PC-3 (cell line): Measurements from ENCODE around the gene FAAH2. TPM values are rescaled to one million over a fixed set of nuclear protein-coding genes. Genes with fewer than 3 reads are reported as not detected.

Source experiments
- ATAC-seq: fragments of 200-7000 bp; cut with Tn5 transposase; 2 replicates; pipeline ENCODE4 v1.9.1; 2020; ENCODE audit warnings: mild to moderate bottlenecking, moderate library complexity
- BruUV-seq: library from RNA; stranded (reverse); fragments of 400-500 nt; replicated peaks from 2 replicates; lab custom pipeline; 2021; lab: Mats Ljungman, UMichigan
- CTCF ChIA-PET: fragments of 300-600 bp; sonication (Branson Sonifier 250); formaldehyde crosslinking; loops from one replicate; lab custom pipeline; 2022; ENCODE audit warnings: antibody characterized with exemption; lab: Charles Lee
- POLR2A ChIA-PET: fragments of 300-600 bp; sonication (Branson Sonifier 250); formaldehyde crosslinking; loops from one replicate; lab custom pipeline; 2022; ENCODE audit warnings: antibody characterized with exemption; ENCODE audit not compliant: unreplicated experiment; lab: Charles Lee
- DNase-seq: peaks from one replicate; pipeline ENCODE4 v3.0.0-alpha.2; 2015
- H2AFZ ChIP-seq: fragments of 300-600 bp; sonication (generic); 2 replicates; pipeline ENCODE4 v1.6.0; 2016; ENCODE audit warnings: antibody characterized with exemption, low read length
- H3F3A ChIP-seq: fragments of 300-600 bp; sonication (generic); one replicate; pipeline ENCODE4 v1.6.0; 2017; ENCODE audit warnings: antibody characterized with exemption, low read length, control low read depth, mild to moderate bottlenecking; ENCODE audit not compliant: unreplicated experiment
- H3K27ac ChIP-seq: fragments of 300-600 bp; sonication (generic); 2 replicates; pipeline ENCODE4 v1.5.1; 2016; ENCODE audit warnings: mild to moderate bottlenecking, low read length
- H3K27me3 ChIP-seq: fragments of 300-600 bp; sonication (generic); 2 replicates; pipeline ENCODE4 v1.6.1; 2016; ENCODE audit warnings: low read length, mixed read lengths
- H3K36me3 ChIP-seq: fragments of 300-600 bp; sonication (generic); 2 replicates; pipeline ENCODE4 v1.6.1; 2016; ENCODE audit warnings: low read depth, mixed run types, low read length, mixed read lengths
- H3K4me1 ChIP-seq: fragments of 300-600 bp; sonication (generic); 2 replicates; pipeline ENCODE4 v1.5.1; 2016; ENCODE audit warnings: low read length; ENCODE audit not compliant: insufficient read depth
- H3K4me2 ChIP-seq: fragments of 300-600 bp; sonication (generic); 2 replicates; pipeline ENCODE4 v1.6.0; 2016; ENCODE audit warnings: low read length
- H3K4me3 ChIP-seq: fragments of 300-600 bp; sonication (generic); 2 replicates; pipeline ENCODE4 v1.5.1; 2016; ENCODE audit warnings: mild to moderate bottlenecking, low read length, mixed read lengths
- H3K79me2 ChIP-seq: fragments of 300-600 bp; sonication (generic); 2 replicates; pipeline ENCODE4 v1.6.1; 2017; ENCODE audit warnings: low read length, mixed read lengths
- H3K9ac ChIP-seq: fragments of 300-600 bp; sonication (generic); 2 replicates; pipeline ENCODE4 v1.6.0; 2016; ENCODE audit warnings: mild to moderate bottlenecking, low read length
- H3K9me2 ChIP-seq: fragments of 300-600 bp; sonication (generic); replicated peaks from 2 replicates; pipeline ENCODE4 v1.6.1; 2016; ENCODE audit warnings: mixed run types, low read length, mixed read lengths
- H3K9me3 ChIP-seq: fragments of 300-600 bp; sonication (generic); 2 replicates; pipeline ENCODE4 v1.6.1; 2016; ENCODE audit warnings: low read length, mixed read lengths
- H4K20me1 ChIP-seq: fragments of 300-600 bp; sonication (generic); 2 replicates; pipeline ENCODE4 v1.6.1; 2016; ENCODE audit warnings: low read length, mixed read lengths
- EZH2 ChIP-seq: fragments of 300-600 bp; sonication (generic); IDR thresholded peaks from one replicate; pipeline ENCODE4 v1.6.1; 2017; ENCODE audit warnings: antibody characterized with exemption, mild to moderate bottlenecking, low read length; ENCODE audit not compliant: unreplicated experiment
- EZH2phosphoT487 ChIP-seq: fragments of 300-600 bp; sonication (generic); IDR thresholded peaks from 2 replicates; pipeline ENCODE4 v1.6.1; 2018; ENCODE audit warnings: mild to moderate bottlenecking, antibody characterized with exemption, low read length, borderline replicate concordance
- intact Hi-C: fragments of 100-400 bp; cut with micrococcal nuclease; formaldehyde crosslinking; loops from 2 replicates; pipeline ENCODE4 v1.9.0; 2023
- total RNA-seq: library from RNA; depleted of rRNA; stranded (reverse); fragments of >200 nt; gene quantifications from 2 replicates; pipeline ENCODE4 v1.2.3, GENCODE V29; 2014
- TF ChIP-seq, protein P1 (sequence below): fragments of 300-600 bp; sonication (generic); conservative IDR thresholded peaks from 2 replicates; pipeline ENCODE4 v1.5.1; 2017; ENCODE audit warnings: antibody characterized with exemption, low read depth, mild to moderate bottlenecking, low read length

FAAH2 gene
- total RNA-seq, 1 experiment from 2014 or later = 1.6 TPM

DNA sequence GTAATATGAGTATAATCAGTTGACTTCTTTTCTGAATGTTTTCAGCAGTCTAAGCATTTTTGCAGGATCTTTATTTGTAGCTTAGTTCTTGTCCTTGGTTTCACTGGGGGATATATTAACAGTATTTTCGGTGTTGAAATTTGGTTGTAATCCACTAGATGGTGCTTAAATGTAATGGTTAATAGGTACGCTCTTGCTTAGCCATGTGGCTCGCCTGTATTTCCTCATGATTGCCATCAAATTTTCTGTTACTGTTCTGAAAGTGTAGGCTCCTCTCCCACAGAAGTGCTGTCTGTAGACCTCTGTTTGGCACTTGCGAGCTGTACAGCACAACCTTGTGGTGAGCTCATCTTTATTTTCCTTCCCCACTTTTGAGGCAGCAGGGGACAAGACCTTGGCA is 3.9 kb upstream of the FAAH2 start:
- intact Hi-C loops = loop anchor here (1.0 to 5.0 kb wide), 2 partner anchors 125 to 172 kb away; no protein-coding TSS in a partner anchor
- no peaks in the 10 kb centered on the region for H3K79me2 ChIP-seq
- H3K27me3 ChIP-seq = no peaks in the 10 kb centered on the region
- no peaks in the 10 kb centered on the region for H3K9me3 ChIP-seq
- ChIA-PET POLR2A (no interaction called here), CTCF (interaction anchor here (0.5 to 1.2 kb wide), 3 partner anchors 12 to 172 kb away, joined by 3 to 4 read pairs (median 4); no protein-coding TSS in a partner anchor)
- no TSS peak for BruUV-seq
- H3K27ac ChIP-seq = no peak overlapping the region
- TF ChIP-seq EZH2 = no peak
- TF ChIP-seq, protein P1, sequence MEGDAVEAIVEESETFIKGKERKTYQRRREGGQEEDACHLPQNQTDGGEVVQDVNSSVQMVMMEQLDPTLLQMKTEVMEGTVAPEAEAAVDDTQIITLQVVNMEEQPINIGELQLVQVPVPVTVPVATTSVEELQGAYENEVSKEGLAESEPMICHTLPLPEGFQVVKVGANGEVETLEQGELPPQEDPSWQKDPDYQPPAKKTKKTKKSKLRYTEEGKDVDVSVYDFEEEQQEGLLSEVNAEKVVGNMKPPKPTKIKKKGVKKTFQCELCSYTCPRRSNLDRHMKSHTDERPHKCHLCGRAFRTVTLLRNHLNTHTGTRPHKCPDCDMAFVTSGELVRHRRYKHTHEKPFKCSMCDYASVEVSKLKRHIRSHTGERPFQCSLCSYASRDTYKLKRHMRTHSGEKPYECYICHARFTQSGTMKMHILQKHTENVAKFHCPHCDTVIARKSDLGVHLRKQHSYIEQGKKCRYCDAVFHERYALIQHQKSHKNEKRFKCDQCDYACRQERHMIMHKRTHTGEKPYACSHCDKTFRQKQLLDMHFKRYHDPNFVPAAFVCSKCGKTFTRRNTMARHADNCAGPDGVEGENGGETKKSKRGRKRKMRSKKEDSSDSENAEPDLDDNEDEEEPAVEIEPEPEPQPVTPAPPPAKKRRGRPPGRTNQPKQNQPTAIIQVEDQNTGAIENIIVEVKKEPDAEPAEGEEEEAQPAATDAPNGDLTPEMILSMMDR = peak; percentile 51
- 0 out of 2 replicates have a peak overlapping the region, but pooled peaks have one; percentile 26 for H3K4me2 ChIP-seq
- peak; percentile 52 for DNase-seq
- H3F3A ChIP-seq = no peaks in the 10 kb centered on the region
- no peak overlapping the region for H3K9ac ChIP-seq
- H3K4me3 ChIP-seq = no peak overlapping the region
- no peaks in the 10 kb centered on the region for H3K9me2 ChIP-seq
- peaks cover 6% of the 10 kb centered on the region; the same call in 1 of the 2 replicates for H3K4me1 ChIP-seq
- no peaks in the 10 kb centered on the region for H4K20me1 ChIP-seq
- H3K36me3 ChIP-seq = no peaks in the 10 kb centered on the region
- peak; percentile 18 for ATAC-seq
- H2AFZ ChIP-seq = peak overlapping the region; percentile 68; the same call in 1 of the 2 replicates

DNA sequence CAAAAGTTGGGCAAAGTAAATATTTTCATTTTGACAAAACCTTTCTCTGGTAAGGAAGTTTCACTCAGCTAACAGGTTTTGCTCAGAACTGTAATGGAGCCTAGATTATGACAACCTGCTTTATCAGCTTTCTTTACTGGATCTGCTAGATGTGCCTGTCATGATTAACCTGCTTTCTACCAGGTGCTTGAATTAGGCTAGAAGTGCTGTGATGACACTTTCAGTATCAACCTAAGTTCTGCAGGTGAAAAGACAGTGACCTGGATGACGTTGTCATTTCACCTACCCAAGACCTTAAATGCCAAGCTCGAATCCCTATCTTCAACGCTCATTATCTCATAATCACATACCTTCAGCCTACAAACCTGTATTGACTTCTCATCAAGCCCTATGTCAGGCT is 1.5 kb upstream of the FAAH2 start:
- no peak overlapping the region for H3K9ac ChIP-seq
- ATAC-seq (no peak), DNase-seq (no peak)
- intact Hi-C loops = no loop called here
- H3K36me3 ChIP-seq = no peaks in the 10 kb centered on the region
- H3K4me1 ChIP-seq = peaks cover 13% of the 10 kb centered on the region
- no peak overlapping the region for H3K4me2 ChIP-seq
- BruUV-seq = no TSS peak
- H3K27me3 ChIP-seq = no peaks in the 10 kb centered on the region
- no peaks in the 10 kb centered on the region for H4K20me1 ChIP-seq
- H3K27ac ChIP-seq = no peak overlapping the region
- CTCF ChIA-PET = interaction anchor here (0.6 kb wide), 1 partner anchor 168 kb away, joined by 3 read pairs; no protein-coding TSS in a partner anchor
- H3K9me3 ChIP-seq = no peaks in the 10 kb centered on the region
- POLR2A ChIA-PET = no interaction called here
- H3K9me2 ChIP-seq = no peaks in the 10 kb centered on the region
- H3K79me2 ChIP-seq = no peaks in the 10 kb centered on the region
- H3K4me3 ChIP-seq = no peak overlapping the region
- TF ChIP-seq EZH2phosphoT487 = no peak
- TF ChIP-seq, protein P1 = no peak
- no peak for TF ChIP-seq EZH2
- no peak overlapping the region for H2AFZ ChIP-seq
- H3F3A ChIP-seq = no peaks in the 10 kb centered on the region

DNA sequence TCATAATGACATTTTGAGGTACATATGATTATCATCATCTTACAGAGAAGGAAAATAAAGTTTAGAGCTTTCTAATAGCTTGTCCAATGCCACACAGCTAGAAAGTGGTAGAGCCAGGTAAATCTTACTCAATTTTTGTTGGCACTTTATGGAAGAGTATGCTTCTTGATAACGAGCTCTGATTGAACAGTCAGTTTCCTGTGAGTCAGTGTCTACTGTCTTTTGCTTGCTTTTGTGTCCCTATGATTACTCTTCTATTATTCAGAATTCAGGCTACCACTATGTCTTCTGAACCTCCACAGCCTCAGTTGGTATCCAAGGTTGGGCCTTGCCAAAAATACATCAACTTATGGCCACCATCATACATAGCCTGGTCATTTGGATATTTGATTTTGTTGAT is 2.6 kb downstream of the FAAH2 start:
- ChIA-PET CTCF (no interaction called here), POLR2A (no interaction called here)
- H3K4me1 ChIP-seq = peaks cover 13% of the 10 kb centered on the region
- H3K4me3 ChIP-seq = no peak overlapping the region
- no peak overlapping the region for H2AFZ ChIP-seq
- no peaks in the 10 kb centered on the region for H3K79me2 ChIP-seq
- H4K20me1 ChIP-seq = no peaks in the 10 kb centered on the region
- H3K9ac ChIP-seq = no peak overlapping the region
- no peaks in the 10 kb centered on the region for H3F3A ChIP-seq
- H3K27ac ChIP-seq = no peak overlapping the region
- no peaks in the 10 kb centered on the region for H3K27me3 ChIP-seq
- DNase-seq (peak; percentile 49), ATAC-seq (peak; percentile 20; the same call in 1 of the 2 replicates)
- BruUV-seq = no TSS peak
- H3K9me2 ChIP-seq = no peaks in the 10 kb centered on the region
- H3K9me3 ChIP-seq = no peaks in the 10 kb centered on the region
- peak overlapping the region; percentile 39; the same call in 1 of the 2 replicates for H3K4me2 ChIP-seq
- TF ChIP-seq EZH2phosphoT487 = no peak
- TF ChIP-seq, protein P1 = no peak
- no peak for TF ChIP-seq EZH2
- intact Hi-C loops = no loop called here
- no peaks in the 10 kb centered on the region for H3K36me3 ChIP-seq
